ENCODE data around the gene VWA7.
"Not testable (repeated sequence)": the region's sequence is repeated elsewhere in the genome, so short reads cannot be mapped to it uniquely, and the experiment has no call there.

VWA7 gene, protein sequence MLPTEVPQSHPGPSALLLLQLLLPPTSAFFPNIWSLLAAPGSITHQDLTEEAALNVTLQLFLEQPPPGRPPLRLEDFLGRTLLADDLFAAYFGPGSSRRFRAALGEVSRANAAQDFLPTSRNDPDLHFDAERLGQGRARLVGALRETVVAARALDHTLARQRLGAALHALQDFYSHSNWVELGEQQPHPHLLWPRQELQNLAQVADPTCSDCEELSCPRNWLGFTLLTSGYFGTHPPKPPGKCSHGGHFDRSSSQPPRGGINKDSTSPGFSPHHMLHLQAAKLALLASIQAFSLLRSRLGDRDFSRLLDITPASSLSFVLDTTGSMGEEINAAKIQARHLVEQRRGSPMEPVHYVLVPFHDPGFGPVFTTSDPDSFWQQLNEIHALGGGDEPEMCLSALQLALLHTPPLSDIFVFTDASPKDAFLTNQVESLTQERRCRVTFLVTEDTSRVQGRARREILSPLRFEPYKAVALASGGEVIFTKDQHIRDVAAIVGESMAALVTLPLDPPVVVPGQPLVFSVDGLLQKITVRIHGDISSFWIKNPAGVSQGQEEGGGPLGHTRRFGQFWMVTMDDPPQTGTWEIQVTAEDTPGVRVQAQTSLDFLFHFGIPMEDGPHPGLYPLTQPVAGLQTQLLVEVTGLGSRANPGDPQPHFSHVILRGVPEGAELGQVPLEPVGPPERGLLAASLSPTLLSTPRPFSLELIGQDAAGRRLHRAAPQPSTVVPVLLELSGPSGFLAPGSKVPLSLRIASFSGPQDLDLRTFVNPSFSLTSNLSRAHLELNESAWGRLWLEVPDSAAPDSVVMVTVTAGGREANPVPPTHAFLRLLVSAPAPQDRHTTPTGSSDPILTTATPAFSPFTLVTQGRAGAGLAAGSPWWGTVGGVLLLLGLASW

DNA sequence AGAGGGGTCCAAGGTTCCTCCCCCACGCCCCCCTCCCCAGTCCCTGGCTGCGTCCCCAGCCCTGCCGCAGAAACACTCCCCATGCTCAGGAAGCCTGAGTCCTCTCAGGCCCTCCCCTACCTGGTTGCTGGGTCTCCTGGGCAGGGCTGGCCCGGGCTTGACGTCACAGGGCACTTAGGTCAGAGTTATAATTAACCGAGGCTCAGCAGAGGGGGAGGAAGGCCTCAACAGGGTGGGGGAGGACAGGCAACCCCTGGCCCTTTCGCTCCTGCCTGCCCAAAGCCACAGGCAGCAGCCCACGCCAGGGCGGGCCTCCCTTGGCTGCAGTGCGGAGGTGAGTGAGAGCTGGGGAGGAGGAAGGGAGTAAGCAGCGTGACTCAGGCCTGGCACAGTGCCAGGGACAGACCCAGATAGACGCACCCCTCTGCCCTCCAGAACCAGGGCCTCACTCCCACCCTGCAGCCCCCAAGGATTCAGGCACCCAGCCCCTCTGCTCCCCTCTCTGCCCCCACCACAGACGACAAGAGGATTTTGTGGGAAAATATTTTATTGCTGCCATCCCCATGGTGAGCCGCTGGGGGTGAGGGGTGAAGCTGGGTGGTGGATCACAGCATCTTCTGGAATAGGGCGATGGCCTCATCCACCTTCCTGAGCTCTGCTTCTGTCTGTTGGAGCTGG lies at the start of gene VWA7:
VWA7 (minus strand) TSS at position 340 of the 678 bp plus-strand sequence. CDS start 549 bp downstream, outside the sequence.
- H3K36me3 ChIP-seq (ENCODE audit: insufficient read depth, low read depth, low read length): peaks cover 43% of the 10 kb centered on the region
- H3K9ac ChIP-seq (ENCODE audit: low read depth, low read length): no peak within 1 kb of the TSS
- H3K27ac ChIP-seq (ENCODE audit: low read length): no peak within 1 kb of the TSS
- no peaks in the 10 kb centered on the region for H3K4me1 ChIP-seq (ENCODE audit: insufficient read depth, low read length)
- H3K9me3 ChIP-seq (ENCODE audit: insufficient read depth, low read depth, low read length): no peaks in the 10 kb centered on the region
- H3K4me3 ChIP-seq (ENCODE audit: low read length): no peak within 1 kb of the TSS
- H3K27me3 ChIP-seq (ENCODE audit: insufficient read depth, low read length): no peaks in the 10 kb centered on the region

DNA sequence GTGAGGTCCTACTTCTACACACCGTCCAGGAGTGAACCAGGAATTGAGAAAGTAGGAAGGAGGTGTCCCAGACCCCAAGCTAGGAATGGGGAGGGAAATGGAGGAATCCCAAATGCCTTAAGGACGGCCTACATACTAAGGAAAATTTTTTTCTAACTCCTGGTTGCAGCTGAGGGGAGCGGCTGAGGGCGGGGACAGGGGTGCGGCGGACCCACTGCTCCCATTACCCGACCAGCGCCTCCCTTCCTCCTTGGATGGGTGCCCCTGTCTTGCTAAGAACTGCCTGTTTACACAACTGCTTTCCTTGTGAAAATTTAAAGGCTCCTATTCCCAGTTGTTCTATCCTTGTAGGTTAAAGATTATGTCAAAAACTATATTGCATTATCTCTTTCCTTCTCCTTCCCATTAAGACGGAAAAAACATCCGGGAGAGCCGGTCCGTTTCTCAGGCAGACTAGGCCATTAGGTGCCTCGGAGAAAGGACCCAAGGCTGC lies 49.7 kb upstream of the VWA7 start:
- H3K27me3 ChIP-seq (ENCODE audit: insufficient read depth, low read length): no peaks in the 10 kb centered on the region
- H3K4me3 ChIP-seq (ENCODE audit: low read length): peak overlapping the region; percentile 75
- H3K4me1 ChIP-seq (ENCODE audit: insufficient read depth, low read length): peaks cover 21% of the 10 kb centered on the region; the same call in 1 of the 2 replicates
- H3K9me3 ChIP-seq (ENCODE audit: insufficient read depth, low read depth, low read length): no peaks in the 10 kb centered on the region
- no peaks in the 10 kb centered on the region for H3K36me3 ChIP-seq (ENCODE audit: insufficient read depth, low read depth, low read length)
- H3K27ac ChIP-seq (ENCODE audit: low read length): peak overlapping the region; percentile 41
- peak overlapping the region; percentile 84; the same call in 1 of the 2 replicates for H3K9ac ChIP-seq (ENCODE audit: low read depth, low read length)

DNA sequence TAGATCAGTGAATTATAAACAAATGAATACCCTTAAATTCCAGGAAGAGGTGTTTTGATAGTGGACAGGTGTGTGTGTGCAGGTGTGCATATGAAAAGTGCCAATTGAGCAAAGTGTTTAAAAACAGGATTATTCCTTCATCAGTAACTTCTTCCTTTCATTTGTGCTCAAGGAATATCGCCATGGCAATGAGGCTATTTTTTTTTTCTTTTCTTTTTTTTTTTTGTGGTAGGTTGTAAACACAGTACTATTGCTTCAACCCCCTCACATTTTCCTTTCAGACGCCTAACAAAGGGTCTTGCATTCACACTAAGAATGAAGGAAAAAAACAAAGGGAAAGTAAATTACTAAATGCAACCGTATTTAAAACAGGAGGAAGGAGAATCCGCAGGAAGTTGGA lies 48.4 kb upstream of the VWA7 start:
- no peaks in the 10 kb centered on the region for H3K36me3 ChIP-seq (ENCODE audit: insufficient read depth, low read depth, low read length)
- H3K4me3 ChIP-seq (ENCODE audit: low read length): peak overlapping the region; percentile 47
- no peaks in the 10 kb centered on the region for H3K27me3 ChIP-seq (ENCODE audit: insufficient read depth, low read length)
- no peaks in the 10 kb centered on the region for H3K9me3 ChIP-seq (ENCODE audit: insufficient read depth, low read depth, low read length)
- H3K4me1 ChIP-seq (ENCODE audit: insufficient read depth, low read length): peaks cover 25% of the 10 kb centered on the region; the same call in 1 of the 2 replicates
- H3K27ac ChIP-seq (ENCODE audit: low read length): peak overlapping the region; percentile 66
- H3K9ac ChIP-seq (ENCODE audit: low read depth, low read length): peak overlapping the region; percentile 62; the same call in 1 of the 2 replicates

DNA sequence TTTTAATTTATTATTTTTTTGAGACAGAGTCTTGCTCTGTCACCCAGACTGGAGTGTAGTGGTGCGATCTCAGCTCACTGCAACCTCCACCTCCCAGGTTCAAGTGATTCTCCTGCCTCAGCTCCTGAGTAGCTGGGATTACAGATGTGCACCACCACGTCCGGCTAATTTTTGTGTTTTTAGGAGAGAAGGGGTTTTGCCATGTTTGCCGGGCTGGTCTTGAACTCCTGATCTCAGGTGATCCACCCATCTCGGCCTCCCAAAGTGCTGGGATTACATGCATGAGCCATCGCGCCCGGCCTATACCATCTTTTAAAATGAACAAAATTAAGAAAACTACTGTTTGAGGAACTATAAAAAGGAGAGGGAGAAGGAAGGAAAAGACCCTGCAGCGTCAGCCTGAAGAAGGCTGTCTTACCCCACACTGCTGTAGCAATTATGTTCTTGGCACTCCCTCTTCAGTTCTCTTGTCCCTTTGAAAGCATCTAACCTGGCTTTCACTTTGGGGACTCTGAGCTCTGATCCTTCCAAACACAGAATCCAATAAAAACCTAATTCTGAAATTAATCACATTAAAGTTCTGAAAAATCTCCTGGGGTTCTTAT lies 46.6 kb upstream of the VWA7 start:
- not testable (repeated sequence) for H3K9me3 ChIP-seq (ENCODE audit: insufficient read depth, low read depth, low read length); H3K27me3 ChIP-seq (ENCODE audit: insufficient read depth, low read length); H3K27ac ChIP-seq (ENCODE audit: low read length); H3K9ac ChIP-seq (ENCODE audit: low read depth, low read length); H3K4me3 ChIP-seq (ENCODE audit: low read length); H3K36me3 ChIP-seq (ENCODE audit: insufficient read depth, low read depth, low read length)
- peaks cover 25% of the 10 kb centered on the region; the same call in 1 of the 2 replicates for H3K4me1 ChIP-seq (ENCODE audit: insufficient read depth, low read length)

DNA sequence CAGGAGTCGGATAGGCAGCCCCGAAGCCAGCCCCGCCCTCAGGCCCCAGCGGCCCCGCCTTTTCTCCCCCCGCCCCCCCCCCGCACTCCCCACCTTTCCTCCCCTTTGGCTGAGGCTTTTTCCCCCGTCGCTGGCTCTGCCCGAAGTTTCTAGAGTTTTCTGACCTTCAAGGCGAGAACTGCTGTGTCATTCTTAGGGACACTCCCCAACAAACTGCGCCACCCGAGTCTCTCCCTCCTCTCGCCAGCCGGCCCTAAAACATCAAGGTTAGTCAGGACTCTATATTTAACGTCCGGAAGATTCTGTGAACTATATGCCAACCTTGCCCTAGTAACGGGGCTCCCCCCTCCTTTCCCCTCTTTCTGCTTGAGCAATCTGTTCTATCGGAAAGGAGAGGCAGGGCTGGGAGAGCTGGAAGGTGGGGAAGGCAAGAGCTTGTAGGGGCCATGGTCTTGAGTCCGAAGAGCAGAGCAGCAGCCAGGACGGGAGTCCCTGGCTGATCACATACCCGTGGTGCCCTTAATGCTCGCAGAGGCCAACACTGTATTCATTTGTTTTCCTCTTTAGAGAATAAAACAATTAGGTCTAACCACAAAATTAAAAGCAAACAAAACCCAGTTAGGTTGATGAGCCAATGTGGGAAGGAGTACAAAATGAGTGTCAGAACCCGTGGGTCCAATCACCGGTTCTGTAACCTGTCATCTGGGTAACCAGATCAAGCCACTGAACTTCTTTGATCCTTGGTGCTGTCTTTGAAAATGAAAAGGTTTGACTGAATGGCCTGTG lies 45.1 kb upstream of the VWA7 start:
- Histone ChIP-seq H3K9ac (ENCODE audit: low read depth, low read length) (peak overlapping the region; percentile 97), H3K4me3 (ENCODE audit: low read length) (peak overlapping the region; percentile 91), H3K9me3 (ENCODE audit: insufficient read depth, low read depth, low read length) (no peaks in the 10 kb centered on the region), H3K27ac (ENCODE audit: low read length) (peak overlapping the region; percentile 73), H3K4me1 (ENCODE audit: insufficient read depth, low read length) (peaks cover 29% of the 10 kb centered on the region; the same call in 1 of the 2 replicates), H3K36me3 (ENCODE audit: insufficient read depth, low read depth, low read length) (no peaks in the 10 kb centered on the region), H3K27me3 (ENCODE audit: insufficient read depth, low read length) (no peaks in the 10 kb centered on the region)

DNA sequence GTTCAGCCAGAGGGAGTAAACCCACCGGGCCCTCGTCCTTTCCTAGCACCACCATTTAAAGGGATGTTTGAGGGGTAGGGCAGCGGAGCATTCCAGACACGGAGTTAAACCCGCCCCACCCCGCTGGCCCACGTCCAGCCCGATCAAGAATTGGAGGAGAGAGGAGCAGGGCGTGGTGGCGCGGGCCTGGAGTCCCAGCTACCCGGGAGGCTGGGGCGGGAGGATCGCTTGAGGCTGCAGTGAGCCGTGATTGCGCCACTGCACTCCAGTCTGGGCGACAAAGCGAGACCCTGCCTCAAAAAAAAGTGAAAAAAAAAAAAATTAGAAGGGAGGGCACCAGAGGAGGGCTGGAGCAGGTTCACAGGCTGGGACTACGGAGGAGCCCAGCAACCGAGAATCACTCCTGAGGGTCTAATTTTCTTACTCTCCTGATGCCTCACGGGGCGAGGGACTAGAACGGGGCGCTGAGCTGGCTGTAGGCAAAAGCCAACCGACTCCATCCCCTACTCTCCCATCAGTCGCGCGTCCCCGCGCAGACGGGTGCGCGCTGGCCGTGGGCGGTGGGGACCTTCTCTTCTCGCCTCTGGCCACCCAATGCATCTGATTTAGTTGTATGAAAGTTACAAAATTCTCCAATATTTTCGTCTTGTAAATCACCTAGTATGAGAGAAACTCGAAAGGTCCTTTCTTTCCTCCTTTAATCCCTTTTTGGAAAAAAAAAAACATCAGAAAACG lies 44.3 kb upstream of the VWA7 start:
- peaks cover 27% of the 10 kb centered on the region; the same call in 1 of the 2 replicates for H3K4me1 ChIP-seq (ENCODE audit: insufficient read depth, low read length)

DNA sequence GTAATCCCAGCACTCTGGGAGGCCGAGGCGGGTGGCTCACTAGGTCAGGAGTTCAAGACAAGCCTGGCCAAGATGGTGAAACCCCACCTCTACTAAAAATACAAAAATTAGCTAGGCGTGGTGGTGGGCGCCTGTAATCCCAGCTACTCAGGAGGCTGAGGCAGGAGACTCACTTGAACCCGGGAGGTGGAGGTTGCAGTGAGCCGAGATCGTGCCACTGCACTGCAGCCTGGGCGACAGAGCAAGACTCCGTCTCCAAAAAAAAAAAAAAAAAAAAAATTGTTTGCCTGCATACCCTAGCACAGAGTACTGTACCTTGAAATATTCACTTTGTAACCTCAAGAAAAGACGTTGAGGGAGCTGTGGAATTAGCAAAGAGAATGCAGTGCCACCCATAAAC lies 43.3 kb upstream of the VWA7 start:
- not testable (repeated sequence) for H3K36me3 ChIP-seq (ENCODE audit: insufficient read depth, low read depth, low read length); H3K9ac ChIP-seq (ENCODE audit: low read depth, low read length); H3K27me3 ChIP-seq (ENCODE audit: insufficient read depth, low read length); H3K9me3 ChIP-seq (ENCODE audit: insufficient read depth, low read depth, low read length); H3K4me3 ChIP-seq (ENCODE audit: low read length); H3K27ac ChIP-seq (ENCODE audit: low read length)
- peaks cover 19% of the 10 kb centered on the region; the same call in 1 of the 2 replicates for H3K4me1 ChIP-seq (ENCODE audit: insufficient read depth, low read length)

More for the DNA sequence above, 44.3 kb upstream of the VWA7 start:
- peak overlapping the region; percentile 62 for H3K27ac ChIP-seq (ENCODE audit: low read length)
- H3K9ac ChIP-seq (ENCODE audit: low read depth, low read length): peak overlapping the region; percentile 97; the same call in 1 of the 2 replicates
- H3K9me3 ChIP-seq (ENCODE audit: insufficient read depth, low read depth, low read length): no peaks in the 10 kb centered on the region
- H3K4me3 ChIP-seq (ENCODE audit: low read length): peak overlapping the region; percentile 91
- no peaks in the 10 kb centered on the region for H3K36me3 ChIP-seq (ENCODE audit: insufficient read depth, low read depth, low read length)
- no peaks in the 10 kb centered on the region for H3K27me3 ChIP-seq (ENCODE audit: insufficient read depth, low read length)

DNA sequence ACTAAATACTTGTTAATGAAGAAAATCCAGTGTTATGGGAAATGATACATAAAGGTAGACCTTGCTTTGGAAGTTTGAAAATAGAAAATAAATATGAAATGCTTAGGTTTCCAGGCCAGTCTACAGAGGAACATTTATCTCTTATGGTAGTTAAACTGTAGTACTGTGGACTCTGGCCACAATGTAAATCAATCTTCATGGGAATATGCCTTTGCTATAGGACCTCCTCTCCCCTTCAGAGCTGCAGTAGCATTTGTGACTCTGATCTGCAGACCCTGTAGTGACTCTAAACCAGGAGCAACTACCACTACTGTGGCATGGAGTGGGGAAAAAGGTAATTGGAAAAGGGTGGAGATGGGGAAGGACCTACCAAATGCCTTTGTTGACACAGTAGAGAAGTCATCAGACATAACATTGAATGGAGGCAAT lies 42.8 kb upstream of the VWA7 start:
- Histone ChIP-seq H3K9ac (ENCODE audit: low read depth, low read length) (no peak overlapping the region), H3K4me1 (ENCODE audit: insufficient read depth, low read length) (peaks cover 15% of the 10 kb centered on the region; the same call in 1 of the 2 replicates), H3K27ac (ENCODE audit: low read length) (no peak overlapping the region), H3K4me3 (ENCODE audit: low read length) (no peak overlapping the region), H3K9me3 (ENCODE audit: insufficient read depth, low read depth, low read length) (no peaks in the 10 kb centered on the region), H3K36me3 (ENCODE audit: insufficient read depth, low read depth, low read length) (no peaks in the 10 kb centered on the region), H3K27me3 (ENCODE audit: insufficient read depth, low read length) (no peaks in the 10 kb centered on the region)

DNA sequence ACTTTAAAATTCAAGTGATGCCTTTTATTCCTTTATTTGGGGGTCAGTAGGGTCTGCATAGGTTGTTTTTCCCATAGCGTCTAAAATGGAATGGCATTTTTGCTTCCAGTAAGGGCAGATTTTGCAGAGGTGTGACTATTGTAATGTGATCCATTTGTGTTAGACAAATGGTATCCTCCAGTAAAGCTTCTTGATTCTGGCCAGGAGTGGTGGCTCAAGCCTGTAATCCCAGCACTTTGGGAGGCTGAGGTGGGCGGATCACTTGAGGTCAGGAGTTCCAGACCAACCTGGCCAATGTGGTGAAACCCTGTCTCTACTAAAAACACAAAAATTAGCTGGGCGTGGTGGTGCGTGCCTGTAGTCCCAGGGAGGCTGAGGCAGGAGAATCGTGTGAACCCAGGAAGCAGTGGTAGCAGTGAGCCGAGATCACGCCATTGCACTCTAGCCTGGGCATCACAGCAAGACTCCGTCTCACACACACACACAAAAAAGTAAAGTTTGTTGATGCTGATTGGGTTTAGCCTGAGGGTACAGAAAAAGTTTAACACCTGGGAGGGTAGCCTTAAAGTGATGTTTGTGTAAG lies 40.9 kb upstream of the VWA7 start:
- not testable (repeated sequence) for H3K27me3 ChIP-seq (ENCODE audit: insufficient read depth, low read length); H3K9ac ChIP-seq (ENCODE audit: low read depth, low read length); H3K9me3 ChIP-seq (ENCODE audit: insufficient read depth, low read depth, low read length); H3K27ac ChIP-seq (ENCODE audit: low read length); H3K36me3 ChIP-seq (ENCODE audit: insufficient read depth, low read depth, low read length)
- peaks cover 16% of the 10 kb centered on the region; the same call in 1 of the 2 replicates for H3K4me1 ChIP-seq (ENCODE audit: insufficient read depth, low read length)
- H3K4me3 ChIP-seq (ENCODE audit: low read length): peak overlapping the region; percentile 31; the same call in 1 of the 2 replicates

All from iPS-20b (cell line).